Parathyroid adenoma (tissue), 2 donors: ENCODE data around the gene GNAT3.

Experiments used
- H2AFZ ChIP-seq: fragments of 300-600 bp; sonication (generic); one replicate; pipeline ENCODE4 v1.7.0; 2017; ENCODE audit warnings: antibody characterized with exemption, mild to moderate bottlenecking
- H3K27ac ChIP-seq: fragments of 300-600 bp; sonication (generic); one replicate; pipeline ENCODE4 v1.7.0; 2017
- H3K27me3 ChIP-seq: fragments of 300-600 bp; sonication (generic); one replicate; pipeline ENCODE4 v1.7.0; 2017; ENCODE audit warnings: low read length; ENCODE audit not compliant: control insufficient read depth, insufficient read depth
- H3K36me3 ChIP-seq: fragments of 300-600 bp; sonication (generic); one replicate; pipeline ENCODE4 v1.7.0; 2017; ENCODE audit warnings: low read length; ENCODE audit not compliant: control insufficient read depth, insufficient read depth
- H3K4me1 ChIP-seq: fragments of 300-600 bp; sonication (generic); one replicate; pipeline ENCODE4 v1.7.0; 2017; ENCODE audit warnings: control low read depth
- H3K4me2 ChIP-seq: fragments of 300-600 bp; sonication (generic); one replicate; pipeline ENCODE4 v1.7.0; 2017; ENCODE audit warnings: low read length
- H3K4me3 ChIP-seq: fragments of 300-600 bp; sonication (generic); one replicate; pipeline ENCODE4 v1.7.0; 2017; ENCODE audit warnings: low read depth, low read length
- H3K79me2 ChIP-seq: fragments of 300-600 bp; sonication (generic); one replicate; pipeline ENCODE4 v1.7.0; 2017; ENCODE audit warnings: control low read depth
- H3K9ac ChIP-seq: fragments of 300-600 bp; sonication (generic); one replicate; pipeline ENCODE4 v1.7.0; 2017; ENCODE audit warnings: mild to moderate bottlenecking
- H3K9me3 ChIP-seq: fragments of 300-600 bp; sonication (generic); one replicate; pipeline ENCODE4 v1.7.0; 2017; ENCODE audit warnings: low read length; ENCODE audit not compliant: control insufficient read depth
- CTCF ChIP-seq: fragments of 300-600 bp; sonication (generic); IDR thresholded peaks from one replicate; pipeline ENCODE4 v1.7.0; 2017; ENCODE audit warnings: antibody characterized with exemption, mild to moderate bottlenecking
- donor health status: primary hyperparathyroidism.

The GNAT3 gene

GRCh38 chr7:80499350-80499953 lies 12.4 kb downstream of the GNAT3 start:
- no peaks in the 10 kb centered on the region for H3K36me3 ChIP-seq
- H3K27ac ChIP-seq = peak overlapping the region; percentile 17
- H3K4me1 ChIP-seq = no peaks in the 10 kb centered on the region
- no peak for TF ChIP-seq CTCF
- H3K9ac ChIP-seq = no peak overlapping the region
- H2AFZ ChIP-seq = no peak overlapping the region
- no peaks in the 10 kb centered on the region for H3K27me3 ChIP-seq
- no peak overlapping the region for H3K4me2 ChIP-seq
- H3K4me3 ChIP-seq = no peak overlapping the region
- H3K9me3 ChIP-seq = no peaks in the 10 kb centered on the region
- no peaks in the 10 kb centered on the region for H3K79me2 ChIP-seq

- H3K27ac ChIP-seq = peak overlapping the region; percentile 17
- H3K4me2 ChIP-seq = no peak overlapping the region
- no peak overlapping the region for H3K4me3 ChIP-seq
- H2AFZ ChIP-seq = no peak overlapping the region
- H3K9me3 ChIP-seq = no peaks in the 10 kb centered on the region
- H3K79me2 ChIP-seq = no peaks in the 10 kb centered on the region
- no peak overlapping the region for H3K9ac ChIP-seq
- H3K4me1 ChIP-seq = no peaks in the 10 kb centered on the region
- no peaks in the 10 kb centered on the region for H3K27me3 ChIP-seq
- TF ChIP-seq CTCF = no peak
- H3K36me3 ChIP-seq = no peaks in the 10 kb centered on the region
Observed at GRCh38 chr7:80498481-80499349, 13.1 kb downstream of the GNAT3 start.

- no peaks in the 10 kb centered on the region for H3K36me3 ChIP-seq
- H2AFZ ChIP-seq = no peak overlapping the region
Observed at GRCh38 chr7:80496586-80496985, 15.3 kb downstream of the GNAT3 start.

GRCh38 chr7:80493121-80493849 lies 18.6 kb downstream of the GNAT3 start:
- Histone ChIP-seq H3K27me3 (no peaks in the 10 kb centered on the region), H3K9me3 (no peaks in the 10 kb centered on the region), H3K4me3 (no peak overlapping the region), H3K27ac (no peak overlapping the region), H3K79me2 (no peaks in the 10 kb centered on the region), H3K9ac (no peak overlapping the region), H2AFZ (no peak overlapping the region), H3K4me2 (no peak overlapping the region), H3K4me1 (no peaks in the 10 kb centered on the region), H3K36me3 (no peaks in the 10 kb centered on the region)
- TF ChIP-seq CTCF = no peak

More at GRCh38 chr7:80496586-80496985, 15.3 kb downstream of the GNAT3 start:
- H3K4me3 ChIP-seq = no peak overlapping the region
- H3K4me2 ChIP-seq = no peak overlapping the region
- H3K9ac ChIP-seq = no peak overlapping the region
- no peaks in the 10 kb centered on the region for H3K27me3 ChIP-seq
- no peak for TF ChIP-seq CTCF
- no peak overlapping the region for H3K27ac ChIP-seq
- no peaks in the 10 kb centered on the region for H3K79me2 ChIP-seq
- no peaks in the 10 kb centered on the region for H3K4me1 ChIP-seq
- H3K9me3 ChIP-seq = no peaks in the 10 kb centered on the region
